ENCODE results near the gene ANKRD27. TPM values are rescaled to one million over a fixed set of nuclear protein-coding genes. Genes with fewer than 3 reads are reported as not detected.

The ANKRD27 gene
- total RNA-seq, 1 experiment from 2014 or later = 55.5 TPM

- Histone ChIP-seq H3K27ac (no peak overlapping the region), H3K9me3 (ENCODE audit: insufficient read depth, low read depth) (no peaks in the 10 kb centered on the region), H3K79me2 (ENCODE audit: low read depth) (no peaks in the 10 kb centered on the region), H3K9me2 (ENCODE audit: insufficient read depth) (no peaks in the 10 kb centered on the region), H3K4me1 (replicated peaks; ENCODE audit: insufficient read depth) (no peaks in the 10 kb centered on the region), H4K20me1 (ENCODE audit: insufficient read depth) (no peaks in the 10 kb centered on the region), H3K4me3 (no peak overlapping the region), H2AFZ (no peak overlapping the region), H3F3A (ENCODE audit: insufficient read depth, low read depth) (no peaks in the 10 kb centered on the region), H3K4me2 (no peak overlapping the region), H3K36me3 (ENCODE audit: low read depth) (no peaks in the 10 kb centered on the region), H3K27me3 (ENCODE audit: insufficient read depth, low read depth) (no peaks in the 10 kb centered on the region)
- intact Hi-C loops (cut with micrococcal nuclease; ENCODE audit: unreplicated experiment) = no loop called here
- BruUV-seq (replicated peaks) = no TSS peak
- CTCF ChIA-PET = no interaction called here
- TF ChIP-seq CTCF (conservative IDR thresholded peaks at IDR 0.05) = no peak
- no peak for TF ChIP-seq EZH2 (IDR thresholded peaks at IDR 0.05; ENCODE audit: low read depth)
- POLR2A ChIA-PET (ENCODE audit: unreplicated experiment) = no interaction called here
- DNase-seq = no peak
Observed at GRCh38 chr19:32626969-32627368, 48.0 kb downstream of the ANKRD27 start.

- BruUV-seq (replicated peaks) = no TSS peak
- Histone ChIP-seq H3K27ac (no peak overlapping the region), H3K9me3 (ENCODE audit: insufficient read depth, low read depth) (no peaks in the 10 kb centered on the region), H4K20me1 (ENCODE audit: insufficient read depth) (no peaks in the 10 kb centered on the region), H3K4me2 (no peak overlapping the region), H2AFZ (no peak overlapping the region), H3F3A (ENCODE audit: insufficient read depth, low read depth) (no peaks in the 10 kb centered on the region), H3K9me2 (ENCODE audit: insufficient read depth) (no peaks in the 10 kb centered on the region), H3K36me3 (ENCODE audit: low read depth) (no peaks in the 10 kb centered on the region), H3K4me3 (no peak overlapping the region), H3K79me2 (ENCODE audit: low read depth) (no peaks in the 10 kb centered on the region), H3K4me1 (replicated peaks; ENCODE audit: insufficient read depth) (no peaks in the 10 kb centered on the region), H3K27me3 (ENCODE audit: insufficient read depth, low read depth) (no peaks in the 10 kb centered on the region)
- intact Hi-C loops (cut with micrococcal nuclease; ENCODE audit: unreplicated experiment) = no loop called here
- no peak for TF ChIP-seq EZH2 (IDR thresholded peaks at IDR 0.05; ENCODE audit: low read depth)
- no peak for TF ChIP-seq CTCF (conservative IDR thresholded peaks at IDR 0.05)
- CTCF ChIA-PET = no interaction called here
- no peak for DNase-seq
- POLR2A ChIA-PET (ENCODE audit: unreplicated experiment) = no interaction called here
Observed at GRCh38 chr19:32624410-32624809, 50.6 kb downstream of the ANKRD27 start.

GRCh38 chr19:32622002-32622401 is 53.0 kb downstream of the ANKRD27 start:
- POLR2A ChIA-PET (ENCODE audit: unreplicated experiment) = no interaction called here
- no peaks in the 10 kb centered on the region for H3K9me2 ChIP-seq (ENCODE audit: insufficient read depth)
- TF ChIP-seq EZH2 (IDR thresholded peaks at IDR 0.05; ENCODE audit: low read depth) = no peak
- H3K4me1 ChIP-seq (replicated peaks; ENCODE audit: insufficient read depth) = no peaks in the 10 kb centered on the region
- no TSS peak for BruUV-seq (replicated peaks)
- H3K4me3 ChIP-seq = no peak overlapping the region
- no peaks in the 10 kb centered on the region for H3K27me3 ChIP-seq (ENCODE audit: insufficient read depth, low read depth)
- H3K27ac ChIP-seq = no peak overlapping the region
- no peaks in the 10 kb centered on the region for H3F3A ChIP-seq (ENCODE audit: insufficient read depth, low read depth)
- DNase-seq = no peak
- H3K9me3 ChIP-seq (ENCODE audit: insufficient read depth, low read depth) = no peaks in the 10 kb centered on the region
- no peaks in the 10 kb centered on the region for H3K36me3 ChIP-seq (ENCODE audit: low read depth)
- intact Hi-C loops (cut with micrococcal nuclease; ENCODE audit: unreplicated experiment) = no loop called here
- H2AFZ ChIP-seq = no peak overlapping the region
- CTCF ChIA-PET = no interaction called here
- H3K4me2 ChIP-seq = no peak overlapping the region
- H4K20me1 ChIP-seq (ENCODE audit: insufficient read depth) = no peaks in the 10 kb centered on the region
- no peaks in the 10 kb centered on the region for H3K79me2 ChIP-seq (ENCODE audit: low read depth)

- Histone ChIP-seq H3K79me2 (ENCODE audit: low read depth) (no peaks in the 10 kb centered on the region), H3K9me2 (ENCODE audit: insufficient read depth) (no peaks in the 10 kb centered on the region), H3F3A (ENCODE audit: insufficient read depth, low read depth) (no peaks in the 10 kb centered on the region), H3K4me1 (replicated peaks; ENCODE audit: insufficient read depth) (no peaks in the 10 kb centered on the region), H3K36me3 (ENCODE audit: low read depth) (no peaks in the 10 kb centered on the region), H3K9me3 (ENCODE audit: insufficient read depth, low read depth) (no peaks in the 10 kb centered on the region), H3K4me2 (no peak overlapping the region), H2AFZ (no peak overlapping the region), H4K20me1 (ENCODE audit: insufficient read depth) (no peaks in the 10 kb centered on the region), H3K27ac (no peak overlapping the region), H3K4me3 (no peak overlapping the region), H3K27me3 (ENCODE audit: insufficient read depth, low read depth) (no peaks in the 10 kb centered on the region)
- ChIA-PET CTCF (no interaction called here), POLR2A (ENCODE audit: unreplicated experiment) (no interaction called here)
- BruUV-seq (replicated peaks) = no TSS peak
- intact Hi-C loops (cut with micrococcal nuclease; ENCODE audit: unreplicated experiment) = no loop called here
- DNase-seq = no peak
- TF ChIP-seq EZH2 (IDR thresholded peaks at IDR 0.05; ENCODE audit: low read depth) (no peak), CTCF (conservative IDR thresholded peaks at IDR 0.05) (no peak)
Observed at GRCh38 chr19:32619051-32619685, 55.8 kb downstream of the ANKRD27 start.

Measured in PC-9 (cell line).